HepG2 (cell line): ENCODE results near the gene PCP4L1. TPM values are rescaled to one million over a fixed set of nuclear protein-coding genes. Genes with fewer than 3 reads are reported as not detected.

ENCODE experiments used
- ATAC-seq: fragments of 200-7000 bp; cut with Tn5 transposase; 3 replicates; pipeline ENCODE4 v1.9.1; 2020; ENCODE audit warnings: mild to moderate bottlenecking, moderate library complexity
- BruUV-seq: library from RNA; stranded (reverse); fragments of 400-500 nt; replicated peaks from 2 replicates; lab custom pipeline; 2021; lab: Mats Ljungman, UMichigan
- CTCF ChIA-PET: fragments of 300-600 bp; formaldehyde crosslinking; extraction: SDS; loops from one replicate; lab custom pipeline; 2021; ENCODE audit warnings: low total read pairs, inconsistent platforms, low intra/inter-chr PET ratio; lab: Yijun Ruan, JAX
- POLR2A ChIA-PET: fragments of 350-600 bp; sonication (Branson Sonifier 250); formaldehyde crosslinking; loops from one replicate; lab custom pipeline; 2020; ENCODE audit warnings: antibody characterized with exemption, inconsistent platforms; lab: Yijun Ruan, JAX
- DNase-seq: peaks from one replicate; pipeline ENCODE4 v3.0.0-alpha.2; 2015; ENCODE audit warnings: low spot score
- FAIRE-seq: peaks from 3 replicates; lab custom pipeline; 2011; peaks lifted over from hg19 to GRCh38; lab: Jason Lieb, UNC
- H2AFZ ChIP-seq: one replicate; pipeline ENCODE4 v1.6.1; 2011; ENCODE audit warnings: low read length, inconsistent platforms
- H3K27ac ChIP-seq: fragments of 300-600 bp; 3 replicates; pipeline ENCODE4 v1.8.0; 2011; ENCODE audit warnings: mixed run types, mild to moderate bottlenecking, mixed read lengths, low read length, inconsistent platforms; ENCODE audit not compliant: insufficient read depth; ENCODE audit errors: extremely low read length
- H3K27me3 ChIP-seq, 2 experiments: fragments of 200-600 bp in 1 of 2; 2 replicates in 1 of 2; 3 replicates in 1 of 2; pipeline versions ENCODE4 v1.6.0 to v1.8.0; 2011; ENCODE audit warnings: low read length in 2 of 2, mild to moderate bottlenecking in 2 of 2, moderate library complexity in 2 of 2, inconsistent platforms in 1 of 2; ENCODE audit not compliant: insufficient read depth in 2 of 2, control insufficient read depth in 1 of 2
- H3K36me3 ChIP-seq, 2 experiments: fragments of 200-600 bp in 1 of 2; replicated peaks in 1 of 2; 2 replicates in 1 of 2; 3 replicates in 1 of 2; pipeline versions ENCODE4 v1.5.1 to v1.8.0; 2011; ENCODE audit warnings: low read length in 2 of 2, inconsistent platforms in 1 of 2; ENCODE audit not compliant: insufficient read depth in 2 of 2, control insufficient read depth in 1 of 2
- H3K4me1 ChIP-seq: 2 replicates; pipeline ENCODE4 v1.5.1; 2012; ENCODE audit warnings: low read length, inconsistent platforms; ENCODE audit not compliant: insufficient read depth
- H3K4me2 ChIP-seq: 2 replicates; pipeline ENCODE4 v1.6.0; 2011; ENCODE audit warnings: low read depth, low read length, inconsistent platforms
- H3K4me3 ChIP-seq, 3 experiments: fragments of 200-600 bp in 1 of 3; sonication (generic), shearing (Covaris generic) in 1 of 3; replicated peaks in 1 of 3; 2 replicates each; pipeline ENCODE4 v1.5.1; 2011 to 2016; ENCODE audit warnings: low read length in 3 of 3, inconsistent platforms in 2 of 3, low read depth in 2 of 3, mild to moderate bottlenecking in 2 of 3, control low read depth in 1 of 3, mixed read lengths in 1 of 3; ENCODE audit not compliant: insufficient read depth in 1 of 3
- H3K79me2 ChIP-seq: one replicate; pipeline ENCODE4 v1.6.1; 2011; ENCODE audit warnings: low read length, inconsistent platforms; ENCODE audit not compliant: insufficient read depth
- H3K9ac ChIP-seq: 2 replicates; pipeline ENCODE4 v1.6.0; 2011; ENCODE audit warnings: mild to moderate bottlenecking, low read depth, low read length, inconsistent platforms; ENCODE audit not compliant: insufficient read depth
- H3K9me3 ChIP-seq: 2 replicates; pipeline ENCODE4 v1.5.1; 2012; ENCODE audit warnings: mild to moderate bottlenecking, low read length
- H4K20me1 ChIP-seq: 2 replicates; pipeline ENCODE4 v1.6.0; 2011; ENCODE audit warnings: inconsistent platforms, mild to moderate bottlenecking, low read length, moderate library complexity; ENCODE audit not compliant: insufficient read depth
- PATZ1 ChIP-seq: sonication (generic); formaldehyde crosslinking; IDR thresholded peaks from 2 replicates; pipeline ENCODE4 v1.4.0; 2020; ENCODE audit warnings: missing genetic modification reagents
- SOX13 ChIP-seq, 3 experiments: fragments of 450-650 bp in 1 of 3; sonication (generic) in 1 of 3; formaldehyde crosslinking in 1 of 3; IDR thresholded peaks in 2 of 3; conservative IDR thresholded peaks in 1 of 3; 2 replicates each; pipeline versions ENCODE4 v1.5.0 to v1.6.1; 2016 to 2020; ENCODE audit warnings: antibody characterized with exemption in 1 of 3, mild to moderate bottlenecking in 1 of 3, missing compliant biosample characterization in 1 of 3, missing genetic modification reagents in 1 of 3, moderate library complexity in 1 of 3
- SRSF9 ChIP-seq: fragments of 200-400 bp; formaldehyde crosslinking; IDR thresholded peaks from 2 replicates; pipeline ENCODE4 v1.6.1; 2018; ENCODE audit warnings: borderline replicate concordance, mild to moderate bottlenecking, low read depth, low read length; ENCODE audit not compliant: insufficient read depth, poor library complexity, severe bottlenecking
- TEAD3 ChIP-seq: optimal IDR thresholded peaks from 2 replicates; pipeline ENCODE3; 2016; ENCODE audit warnings: borderline replicate concordance
- ZBTB1 ChIP-seq: sonication (generic); formaldehyde crosslinking; IDR thresholded peaks from 2 replicates; pipeline ENCODE4 v1.4.0; 2020; ENCODE audit warnings: missing genetic modification reagents, borderline replicate concordance
- ZNF281 ChIP-seq: sonication (generic); formaldehyde crosslinking; IDR thresholded peaks from 2 replicates; pipeline ENCODE4 v1.4.0; 2020; ENCODE audit warnings: missing genetic modification reagents, borderline replicate concordance
- ZNF687 ChIP-seq: sonication (generic); formaldehyde crosslinking; IDR thresholded peaks from 2 replicates; pipeline ENCODE4 v1.5.1; 2020; ENCODE audit warnings: mild to moderate bottlenecking, missing genetic modification reagents, moderate library complexity
- ZNF772 ChIP-seq: sonication (generic); formaldehyde crosslinking; IDR thresholded peaks from 2 replicates; pipeline ENCODE4 v1.5.0; 2020; ENCODE audit warnings: mild to moderate bottlenecking, missing genetic modification reagents
- ZSCAN12 ChIP-seq: sonication (generic); formaldehyde crosslinking; IDR thresholded peaks from 2 replicates; pipeline ENCODE4 v1.9.0; 2021; ENCODE audit warnings: mild to moderate bottlenecking, missing genetic modification reagents
- WGBS: methylation state at CpG from one replicate; pipeline ENCODE4 v1.1.6; 2017; ENCODE audit warnings: low lambda C conversion rate; 5-methylcytosine and 5-hydroxymethylcytosine counted together
- in situ Hi-C: cut with HindIII; loops from 2 replicates; pipeline ENCODE4 v1.10.0; 2017; ENCODE audit warnings: low pct_unique_long_range_greater_than_20kb; ENCODE audit not compliant: extremely low pct_ligation_motif_present
- intact Hi-C: fragments of 100-400 bp; cut with micrococcal nuclease; formaldehyde crosslinking; loops from one replicate; pipeline ENCODE4 v1.10.0; 2022; ENCODE audit not compliant: unreplicated experiment
- polyA plus RNA-seq, 8 experiments: library from polyadenylated mRNA; depleted of rRNA in 3 of 8; stranded (reverse) in 7 of 8; unstranded in 1 of 8; fragments of >200 nt; fragmentation: Illumina TruSeq in 4 of 8; extraction: Trizol in 4 of 8; gene quantifications; 2 replicates each; pipeline versions ENCODE4 v1.2.1 to v1.2.3, GENCODE V29; 2011 to 2016; ENCODE audit warnings: low read depth in 4 of 8, missing spikeins in 1 of 8, mixed read lengths in 1 of 8; ENCODE audit not compliant: insufficient read depth in 1 of 8
- total RNA-seq, 5 experiments: library from RNA; depleted of rRNA; stranded (reverse); fragments of >200 nt; fragmentation: Illumina TruSeq; extraction: Trizol; gene quantifications; 2 replicates each; pipeline ENCODE4 v1.2.3, GENCODE V29; 2016; ENCODE audit warnings: low read depth in 1 of 5

The PCP4L1 gene
- total and polyA plus RNA-seq, 2 of the 13 experiments (the other 11 are each of a cell fraction or from before 2014, with no cell fraction given), result 0.28 TPM; not detected in 1

GRCh38 chr1:161309868-161310267 lies 51.3 kb downstream of the PCP4L1 start, which contains the start of gene MPZ:
TSS of gene MPZ (minus strand) at chr1:161309968. CDS start at chr1:161309905, 63 bp downstream.
- Histone ChIP-seq H3K4me3 (peak within 1 kb of the TSS; percentile 7 to 55 (median 39); a peak in 5 of 6 replicates), H3K27me3 (no peaks in the 10 kb centered on the region; a peak in 1 of 5 replicates), H3K9ac (peak within 1 kb of the TSS; percentile 49; the same call in 1 of the 2 replicates), H4K20me1 (peaks cover under 1% of the 10 kb centered on the region; the same call in 1 of the 2 replicates), H3K4me2 (peak within 1 kb of the TSS; percentile 59), H3K4me1 (peaks cover 85% of the 10 kb centered on the region), H3K79me2 (peaks cover 5% of the 10 kb centered on the region), H3K36me3 (no peaks in the 10 kb centered on the region), H3K9me3 (no peaks in the 10 kb centered on the region), H2AFZ (peak within 1 kb of the TSS; percentile 11), H3K27ac (no peak within 1 kb of the TSS)
- BruUV-seq, result no TSS peak
- ChIA-PET POLR2A (interaction anchor here (1.5 kb wide), 1 partner anchor 86 kb away, joined by 4 read pairs; the partner anchor contains the start of gene APOA2), CTCF (no interaction called here)
- in situ Hi-C loops (no loop called here), intact Hi-C loops (loop anchor here (5.0 kb wide), 1 partner anchor 83 kb away; the partner anchor contains the start of gene TOMM40L)
- FAIRE-seq (no peak), ATAC-seq (no peak), DNase-seq (peak; percentile 46)
- TF ChIP-seq SOX13 (IDR thresholded peaks at IDR 0.05) (no peak), SOX13 (CRISPR knock-in tag; conservative IDR thresholded peaks at IDR 0.05 in 1 of 2, IDR thresholded peaks at IDR 0.05 in 1 of 2) (peak in 1 of 2 experiments; percentile 35; a peak in 1 of 4 replicates), ZNF281 (CRISPR knock-in tag) (peak; percentile 34; the same call in 1 of the 2 replicates), ZSCAN12 (no peak), ZNF687 (peak; percentile 12; the same call in 1 of the 2 replicates), ZBTB1 (CRISPR knock-in tag) (no peak), TEAD3 (CRISPR knock-in tag) (peak; percentile 48), SRSF9 (no peak), PATZ1 (CRISPR knock-in tag) (peak; percentile 85), ZNF772 (no peak)
- WGBS, result 8% methylated on average over 2 of the region's 2 CpGs
